IgD-negative memory B cell (primary cell): Measurements from ENCODE around the gene PKP3. TPM values are rescaled to one million over a fixed set of nuclear protein-coding genes. Genes with fewer than 3 reads are reported as not detected.
"Not testable (repeated sequence)": the region's sequence is repeated elsewhere in the genome, so short reads cannot be mapped to it uniquely, and the experiment has no call there.

ENCODE experiments used
- H3K27ac Mint-ChIP-seq, 3 donors: one replicate each; pipeline ENCODE4 v1.8.0; 2020 to 2022; ENCODE audit warnings: mild to moderate bottlenecking in 3 of 3, mixed read lengths in 3 of 3, moderate library complexity in 1 of 3
- H3K27me3 Mint-ChIP-seq: one replicate; pipeline ENCODE4 v1.8.0; 2021; ENCODE audit warnings: mixed read lengths
- H3K36me3 Mint-ChIP-seq: one replicate; pipeline ENCODE4 v1.8.0; 2020; ENCODE audit warnings: mild to moderate bottlenecking, mixed read lengths
- H3K4me1 Mint-ChIP-seq, 3 donors: one replicate each; pipeline ENCODE4 v1.8.0; 2020 to 2022; ENCODE audit warnings: mixed read lengths in 3 of 3, mild to moderate bottlenecking in 1 of 3
- H3K4me3 Mint-ChIP-seq, 4 donors: one replicate each; pipeline ENCODE4 v1.8.0; 2020 to 2022; ENCODE audit warnings: mild to moderate bottlenecking in 4 of 4, mixed read lengths in 4 of 4, moderate library complexity in 3 of 4
- H3K9me3 Mint-ChIP-seq, 3 donors: one replicate each; pipeline ENCODE4 v1.8.0; 2020 to 2021; ENCODE audit warnings: mixed read lengths in 3 of 3, mild to moderate bottlenecking in 1 of 3
- polyA plus RNA-seq: library from polyadenylated mRNA; unstranded; fragments of 300-500 nt; fragmentation: Illumina TruSeq; gene quantifications from one replicate; pipeline ENCODE4 v1.2.3, GENCODE V29; 2021

Gene PKP3
- polyA plus RNA-seq, 1 donor from 2014 or later, result not detected

- no peaks in the 10 kb centered on the region for H3K9me3 Mint-ChIP-seq
- H3K27ac Mint-ChIP-seq, result no peak overlapping the region
- no peaks in the 10 kb centered on the region for H3K4me1 Mint-ChIP-seq
- peaks cover 4% of the 10 kb centered on the region for H3K36me3 Mint-ChIP-seq
- H3K27me3 Mint-ChIP-seq, result no peaks in the 10 kb centered on the region
- no peak overlapping the region for H3K4me3 Mint-ChIP-seq
Measured at GRCh38 chr11:429391-429790, 35.4 kb downstream of the PKP3 start.

DNA sequence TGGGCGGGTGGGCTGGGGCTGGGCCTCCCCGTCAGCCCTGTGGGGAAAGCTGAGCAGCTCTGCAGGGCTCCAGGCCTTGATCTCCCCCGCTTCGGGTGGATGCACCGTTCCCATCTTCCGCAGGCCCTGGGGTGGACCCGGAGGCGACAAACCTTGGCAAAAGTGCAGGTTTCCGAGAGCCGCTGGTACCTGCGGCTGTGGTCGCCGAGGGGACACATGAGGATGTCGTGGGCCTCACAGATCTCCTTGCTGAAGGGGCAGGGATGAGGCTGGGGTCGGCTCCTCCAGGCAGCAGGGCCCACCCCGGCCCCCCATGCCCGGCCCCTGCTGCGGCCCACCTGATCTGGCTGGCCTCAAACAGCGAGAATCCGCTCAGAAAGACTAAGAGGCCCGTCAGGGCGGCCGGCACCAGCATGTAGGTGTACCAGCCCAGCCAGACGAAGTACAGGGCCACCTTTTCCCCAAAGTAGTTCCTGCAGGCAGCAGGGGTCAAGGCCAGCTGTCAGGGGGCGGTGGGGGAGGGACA lies 36.0 kb downstream of the PKP3 start:
- Mint-ChIP-seq H3K9me3 (no peaks in the 10 kb centered on the region), H3K4me1 (no peaks in the 10 kb centered on the region), H3K27me3 (no peaks in the 10 kb centered on the region), H3K4me3 (no peak overlapping the region), H3K27ac (no peak overlapping the region), H3K36me3 (peaks cover 4% of the 10 kb centered on the region)

DNA sequence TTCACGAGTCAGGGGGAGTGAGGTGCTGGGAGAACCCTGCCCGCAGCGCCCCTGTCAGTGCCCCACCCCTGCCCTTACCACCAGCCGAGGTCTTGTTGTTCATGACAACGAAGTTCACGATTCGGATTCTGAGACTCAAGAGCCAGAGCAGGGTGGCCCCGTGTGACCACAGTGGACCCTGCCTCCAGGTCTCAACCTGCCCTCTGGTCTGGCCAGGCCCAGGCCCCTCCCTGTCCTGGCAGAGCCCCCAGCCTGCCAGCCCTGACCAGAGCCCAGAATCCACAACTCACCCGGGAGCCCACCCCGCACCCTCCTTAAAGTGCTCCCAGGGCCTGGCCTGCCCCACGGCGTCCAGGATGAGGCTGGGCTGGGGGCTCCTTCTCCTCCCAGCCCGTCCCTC lies 37.9 kb downstream of the PKP3 start:
- Mint-ChIP-seq H3K4me1 (peaks cover 0 to 2% (median 0%) of the 10 kb centered on the region in 3 donors), H3K27me3 (no peaks in the 10 kb centered on the region), H3K36me3 (peaks cover 2% of the 10 kb centered on the region), H3K9me3 (no peaks in the 10 kb centered on the region), H3K27ac (no peak overlapping the region), H3K4me3 (no peak overlapping the region)

- no peak overlapping the region for H3K4me3 Mint-ChIP-seq
- no peaks in the 10 kb centered on the region for H3K9me3 Mint-ChIP-seq
- H3K27ac Mint-ChIP-seq, result no peak overlapping the region
- peaks cover 2% of the 10 kb centered on the region for H3K36me3 Mint-ChIP-seq
- no peaks in the 10 kb centered on the region for H3K27me3 Mint-ChIP-seq
- H3K4me1 Mint-ChIP-seq, result peaks cover 0 to 5% (median 5%) of the 10 kb centered on the region in 3 donors
Measured at GRCh38 chr11:432501-433100, 38.6 kb downstream of the PKP3 start.

DNA sequence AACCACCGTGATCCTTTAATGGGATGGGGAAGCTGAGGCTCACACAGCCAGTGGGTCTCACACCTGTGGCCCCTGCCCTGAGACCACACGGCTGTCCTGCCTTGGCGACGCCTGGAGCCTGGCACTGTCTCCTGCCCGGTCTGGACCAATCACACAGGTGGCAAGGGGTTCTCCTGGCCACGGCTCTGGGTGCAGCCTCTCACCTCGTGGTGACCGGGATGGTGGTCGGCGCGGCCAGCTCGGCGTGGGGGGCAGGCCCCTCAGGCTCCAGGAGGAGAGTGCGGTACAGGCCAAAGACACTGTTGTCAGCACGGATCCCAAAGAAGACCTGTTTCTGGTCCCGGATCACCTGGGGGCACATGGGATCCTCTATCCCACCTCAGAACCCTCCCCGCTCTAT lies 39.1 kb downstream of the PKP3 start:
- Mint-ChIP-seq H3K4me3 (no peak overlapping the region), H3K27ac (no peak overlapping the region), H3K27me3 (no peaks in the 10 kb centered on the region), H3K9me3 (no peaks in the 10 kb centered on the region), H3K4me1 (peaks cover 0 to 5% (median 5%) of the 10 kb centered on the region in 3 donors), H3K36me3 (peaks cover 2% of the 10 kb centered on the region)

DNA sequence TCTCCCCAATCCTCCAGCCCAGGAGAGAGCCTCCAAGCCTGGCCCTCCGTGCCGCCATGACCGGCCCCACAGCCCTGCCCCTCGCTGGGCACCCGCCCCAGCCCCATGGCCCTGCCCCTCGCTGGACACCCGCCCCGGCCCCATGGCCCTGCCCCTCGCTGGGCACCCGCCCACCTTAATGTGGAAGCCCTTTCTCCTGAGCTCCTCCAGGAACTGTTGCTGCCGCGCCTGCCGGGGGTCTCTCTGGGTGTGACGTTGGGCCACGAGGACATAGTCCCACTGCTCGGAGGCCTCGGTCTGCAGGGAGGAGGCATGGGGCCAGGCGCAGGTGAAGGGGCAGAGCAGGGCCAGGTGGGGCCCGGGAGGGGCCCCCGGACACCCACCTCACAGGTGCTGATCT lies 39.6 kb downstream of the PKP3 start:
- H3K9me3 Mint-ChIP-seq, result no peaks in the 10 kb centered on the region
- H3K4me3 Mint-ChIP-seq, result no peak overlapping the region
- no peaks in the 10 kb centered on the region for H3K27me3 Mint-ChIP-seq
- H3K36me3 Mint-ChIP-seq, result peaks cover 2% of the 10 kb centered on the region
- no peak overlapping the region for H3K27ac Mint-ChIP-seq
- H3K4me1 Mint-ChIP-seq, result peaks cover 0 to 7% (median 5%) of the 10 kb centered on the region in 3 donors

- H3K4me3 Mint-ChIP-seq, result no peak overlapping the region
- peaks cover 0 to 7% (median 5%) of the 10 kb centered on the region in 3 donors for H3K4me1 Mint-ChIP-seq
- H3K36me3 Mint-ChIP-seq, result peaks cover 2% of the 10 kb centered on the region
- no peak overlapping the region for H3K27ac Mint-ChIP-seq
- H3K27me3 Mint-ChIP-seq, result no peaks in the 10 kb centered on the region
- H3K9me3 Mint-ChIP-seq, result no peaks in the 10 kb centered on the region
Measured at GRCh38 chr11:434496-434895, 40.5 kb downstream of the PKP3 start.

GRCh38 chr11:434999-435740 lies 41.2 kb downstream of the PKP3 start:
- H3K9me3 Mint-ChIP-seq, H3K4me3 Mint-ChIP-seq, H3K27ac Mint-ChIP-seq, H3K27me3 Mint-ChIP-seq, H3K36me3 Mint-ChIP-seq: not testable (repeated sequence)
- H3K4me1 Mint-ChIP-seq, result peaks cover 0 to 11% (median 5%) of the 10 kb centered on the region in 3 donors

DNA sequence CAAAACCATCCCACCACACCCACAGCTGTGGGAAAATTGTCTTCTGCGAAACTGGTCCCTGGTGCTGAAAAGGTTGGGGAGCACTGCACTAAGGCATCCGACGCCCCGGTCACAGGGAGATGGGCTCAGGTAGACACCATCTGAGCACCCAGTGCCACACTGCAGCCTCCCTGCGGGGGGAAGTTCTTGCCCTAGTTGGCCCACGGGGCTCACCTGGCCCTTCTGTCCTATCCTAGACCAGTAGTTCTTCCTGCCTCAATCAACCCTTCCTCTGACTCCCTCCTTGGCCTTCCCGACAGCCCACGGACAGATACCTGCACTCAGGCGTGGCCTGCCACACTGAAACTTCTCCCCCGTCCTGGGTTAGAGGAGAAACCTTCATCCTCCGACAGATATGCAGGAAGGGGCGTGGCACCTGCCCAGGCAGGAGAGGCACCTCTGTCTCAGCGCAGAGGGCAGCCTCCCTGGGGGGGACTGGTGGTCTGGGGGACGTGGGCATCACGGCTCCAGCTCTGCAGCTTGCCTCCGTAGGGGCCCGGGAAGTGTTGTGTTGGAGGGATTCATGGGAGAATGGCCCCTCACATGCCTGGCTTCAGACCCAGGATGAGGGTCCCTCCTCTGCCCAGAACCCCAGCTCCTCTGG lies 43.3 kb downstream of the PKP3 start:
- Mint-ChIP-seq H3K27me3 (no peaks in the 10 kb centered on the region), H3K4me3 (peak overlapping the region in 1 of 4 donors; percentile 57), H3K4me1 (peaks cover 0 to 13% (median 6%) of the 10 kb centered on the region in 3 donors), H3K36me3 (peaks cover 2% of the 10 kb centered on the region), H3K27ac (no peak overlapping the region), H3K9me3 (no peaks in the 10 kb centered on the region)

- Mint-ChIP-seq H3K27ac (peak overlapping the region in 1 of 3 donors; percentile 28), H3K4me1 (peaks cover 0 to 13% (median 6%) of the 10 kb centered on the region in 3 donors), H3K27me3 (no peaks in the 10 kb centered on the region), H3K36me3 (peaks cover 2% of the 10 kb centered on the region), H3K9me3 (no peaks in the 10 kb centered on the region), H3K4me3 (peak overlapping the region in 1 of 4 donors; percentile 9)
Measured at GRCh38 chr11:438101-438844, 44.3 kb downstream of the PKP3 start.

DNA sequence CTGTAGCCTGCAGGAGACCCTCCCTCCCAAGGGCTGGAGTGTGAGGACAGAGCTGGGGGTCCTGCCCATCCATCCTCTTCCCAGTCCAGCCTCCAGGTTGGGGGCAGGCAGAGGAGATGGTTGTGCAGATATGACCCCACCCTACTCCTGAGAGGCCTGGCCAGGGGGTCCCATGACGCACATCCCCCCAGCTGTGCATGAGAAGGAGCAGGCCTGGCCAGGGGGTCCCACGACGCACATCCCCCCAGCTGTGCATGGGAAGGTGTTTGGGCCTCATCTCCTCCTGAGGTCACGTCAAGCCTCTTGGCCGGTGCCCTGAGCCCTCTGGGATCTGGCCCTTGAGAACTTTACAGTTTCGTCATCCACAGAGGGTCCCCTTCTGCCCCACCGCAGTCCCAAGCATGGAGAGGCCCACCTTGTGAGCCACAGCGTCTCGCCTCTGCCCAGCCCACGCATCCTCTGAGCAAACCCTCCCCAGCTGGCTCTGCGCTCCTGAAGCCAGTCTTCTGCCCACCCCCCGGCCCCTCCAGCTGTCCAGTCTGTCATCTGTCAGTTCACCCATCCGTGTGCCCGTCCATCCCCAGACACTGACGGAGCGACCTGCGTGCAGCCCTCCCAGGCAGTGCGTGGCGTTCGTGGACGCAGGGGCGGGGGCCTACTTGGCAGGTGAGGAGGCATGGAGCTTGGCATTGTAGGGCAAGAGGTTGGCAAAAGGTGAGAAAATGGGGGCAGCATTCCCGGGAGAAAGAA lies 45.5 kb downstream of the PKP3 start:
- peak overlapping the region in 3 of 4 donors; percentile 32 to 55 (median 38) for H3K4me3 Mint-ChIP-seq
- H3K4me1 Mint-ChIP-seq, result peaks cover 0 to 15% (median 6%) of the 10 kb centered on the region in 3 donors
- no peaks in the 10 kb centered on the region for H3K9me3 Mint-ChIP-seq
- H3K36me3 Mint-ChIP-seq, result peaks cover 2% of the 10 kb centered on the region
- H3K27me3 Mint-ChIP-seq, result no peaks in the 10 kb centered on the region
- H3K27ac Mint-ChIP-seq, result peak overlapping the region in 1 of 3 donors; percentile 63

DNA sequence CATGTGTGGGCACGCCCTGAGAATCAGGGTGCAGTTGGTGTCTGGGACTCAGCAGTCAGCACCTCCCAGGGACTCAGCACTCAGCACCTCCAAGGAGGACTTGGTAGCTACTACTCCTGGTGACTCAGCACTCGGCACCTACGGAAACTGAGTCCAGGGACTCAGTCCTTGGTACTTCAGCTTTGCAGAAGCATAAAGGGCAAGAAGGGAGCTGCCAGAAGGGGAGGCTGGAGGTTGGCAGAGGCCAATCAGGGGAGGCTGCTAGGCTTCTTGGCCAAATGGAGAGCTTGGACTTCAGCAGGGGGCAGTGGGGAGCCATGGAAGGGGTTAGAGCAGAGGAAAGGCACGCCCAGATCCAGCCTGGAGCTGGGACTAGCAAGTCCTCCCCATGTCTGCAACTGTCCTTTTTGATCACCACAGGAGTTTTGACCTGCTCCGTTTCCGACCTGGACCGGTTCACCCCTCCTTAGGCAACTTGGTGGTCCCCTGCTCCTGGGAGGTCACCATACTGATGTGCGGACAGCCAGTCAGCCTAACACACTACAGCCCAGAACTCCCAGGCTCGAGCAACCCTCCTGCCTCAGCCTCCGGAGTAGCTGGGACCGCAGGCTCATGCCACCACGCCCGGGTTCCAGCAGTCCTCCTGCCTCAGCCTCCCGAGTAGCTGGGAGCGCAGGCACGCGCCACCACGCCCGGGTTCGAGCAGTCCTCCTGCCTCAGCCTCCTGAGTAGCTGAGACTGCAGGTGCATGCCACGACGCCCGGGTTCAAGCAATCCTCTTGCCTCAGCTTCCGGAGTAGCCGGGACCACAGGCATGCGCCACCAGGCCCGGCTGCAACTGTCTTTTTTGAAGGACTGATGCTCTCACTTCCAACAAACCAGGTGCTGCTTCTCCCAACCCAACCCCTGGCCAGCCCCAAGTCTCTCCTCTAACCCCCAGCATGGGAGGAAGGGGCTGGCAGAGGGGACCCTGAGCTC lies 46.3 kb downstream of the PKP3 start:
- Mint-ChIP-seq H3K36me3 (peaks cover 2% of the 10 kb centered on the region), H3K27me3 (no peaks in the 10 kb centered on the region), H3K27ac (no peak overlapping the region), H3K4me3 (peak overlapping the region; percentile 34 to 73 (median 59)), H3K9me3 (no peaks in the 10 kb centered on the region), H3K4me1 (peaks cover 0 to 15% (median 6%) of the 10 kb centered on the region in 3 donors)

- Mint-ChIP-seq H3K27me3 (no peaks in the 10 kb centered on the region), H3K36me3 (peaks cover 2% of the 10 kb centered on the region), H3K9me3 (no peaks in the 10 kb centered on the region), H3K4me3 (peak overlapping the region in 3 of 4 donors; percentile 17 to 74 (median 60)), H3K27ac (no peak overlapping the region), H3K4me1 (peaks cover 0 to 15% (median 6%) of the 10 kb centered on the region in 3 donors)
Measured at GRCh38 chr11:441043-441417, 47.0 kb downstream of the PKP3 start.
